Panc1 (cell line): ENCODE measurements around the gene YWHAH.

ENCODE experiments used
- CTCF ChIP-seq: fragments of 450-650 bp; IDR thresholded peaks from 2 replicates; pipeline ENCODE4 v1.5.1; 2017; ENCODE audit warnings: mild to moderate bottlenecking
- POLR2AphosphoS5 ChIP-seq: IDR thresholded peaks from 2 replicates; pipeline ENCODE4 v1.6.1; 2012; ENCODE audit warnings: mild to moderate bottlenecking, low read depth, low read length, moderate library complexity
- REST ChIP-seq, 2 experiments: IDR thresholded peaks; 2 replicates each; pipeline ENCODE4 v1.6.1; 2011 to 2012; ENCODE audit warnings: low read depth in 2 of 2, control low read depth in 1 of 2, low read length in 1 of 2, mild to moderate bottlenecking in 1 of 2, moderate library complexity in 1 of 2; ENCODE audit not compliant: insufficient read depth in 1 of 2
- SIN3A ChIP-seq: IDR thresholded peaks from 2 replicates; pipeline ENCODE4 v1.6.1; 2012; ENCODE audit warnings: low read depth, mild to moderate bottlenecking, low read length, moderate library complexity, borderline replicate concordance; ENCODE audit not compliant: insufficient read depth

GRCh38 chr22:31977141-31977841, 33.0 kb downstream of the YWHAH start:
- no peak for TF ChIP-seq REST (IDR thresholded peaks at IDR 0.05; ENCODE audit: insufficient read depth in 1 of 2, low read depth in 2 of 2, low read length in 1 of 2)
- TF ChIP-seq CTCF = peak; percentile 77
- TF ChIP-seq POLR2AphosphoS5 = no peak
- TF ChIP-seq SIN3A = no peak
